ENCODE measurements around the gene CCNG2.
A peak's percentile ranks its signal among the peaks of the same experiment; 100 is the strongest.

GRCh38 chr4:77156912-77157858 lies at the start of gene CCNG2:
- TF ChIP-seq POLR2A (IDR thresholded peaks at IDR 0.05; ENCODE audit: borderline replicate concordance, extremely low read depth, insufficient read depth, insufficient read length) (peak; percentile 57), CTCF (IDR thresholded peaks at IDR 0.05 in 2 of 3, conservative IDR thresholded peaks at IDR 0.05 in 1 of 3; ENCODE audit: borderline replicate concordance in 1 of 3, insufficient read depth in 1 of 3, low read depth in 2 of 3, low read length in 2 of 3) (0 out of 6 replicates have a peak, but pooled peaks of 1 of the 3 experiments have one; percentile 2), ZNF274 (IDR thresholded peaks at IDR 0.05; ENCODE audit: low read depth, low read length) (no peak), EZH2phosphoT487 (IDR thresholded peaks at IDR 0.05; ENCODE audit: borderline replicate concordance) (no peak), SP1 (IDR thresholded peaks at IDR 0.05; ENCODE audit: low read depth) (peak; percentile 83), CBX3 (IDR thresholded peaks at IDR 0.05; ENCODE audit: low read depth) (no peak), EGR1 (IDR thresholded peaks at IDR 0.05; ENCODE audit: low read depth) (peak; percentile 71), MAX (IDR thresholded peaks at IDR 0.05) (peak; percentile 89), JUND (IDR thresholded peaks at IDR 0.05) (peak; percentile 46; the same call in 1 of the 2 replicates), POLR2AphosphoS5 (IDR thresholded peaks at IDR 0.05; ENCODE audit: low read depth, low read length) (peak; percentile 79), EZH2 (IDR thresholded peaks at IDR 0.05) (no peak), REST (IDR thresholded peaks at IDR 0.05; ENCODE audit: low read depth) (no peak)
